GM10847 (cell line): Measurements from ENCODE around the gene WASHC4.

ENCODE experiments used
- POLR2A ChIP-seq: IDR thresholded peaks from 2 replicates; pipeline ENCODE4 v1.6.1; 2011; ENCODE audit not compliant: insufficient read length; ENCODE audit errors: extremely low read depth

The WASHC4 gene, protein sequence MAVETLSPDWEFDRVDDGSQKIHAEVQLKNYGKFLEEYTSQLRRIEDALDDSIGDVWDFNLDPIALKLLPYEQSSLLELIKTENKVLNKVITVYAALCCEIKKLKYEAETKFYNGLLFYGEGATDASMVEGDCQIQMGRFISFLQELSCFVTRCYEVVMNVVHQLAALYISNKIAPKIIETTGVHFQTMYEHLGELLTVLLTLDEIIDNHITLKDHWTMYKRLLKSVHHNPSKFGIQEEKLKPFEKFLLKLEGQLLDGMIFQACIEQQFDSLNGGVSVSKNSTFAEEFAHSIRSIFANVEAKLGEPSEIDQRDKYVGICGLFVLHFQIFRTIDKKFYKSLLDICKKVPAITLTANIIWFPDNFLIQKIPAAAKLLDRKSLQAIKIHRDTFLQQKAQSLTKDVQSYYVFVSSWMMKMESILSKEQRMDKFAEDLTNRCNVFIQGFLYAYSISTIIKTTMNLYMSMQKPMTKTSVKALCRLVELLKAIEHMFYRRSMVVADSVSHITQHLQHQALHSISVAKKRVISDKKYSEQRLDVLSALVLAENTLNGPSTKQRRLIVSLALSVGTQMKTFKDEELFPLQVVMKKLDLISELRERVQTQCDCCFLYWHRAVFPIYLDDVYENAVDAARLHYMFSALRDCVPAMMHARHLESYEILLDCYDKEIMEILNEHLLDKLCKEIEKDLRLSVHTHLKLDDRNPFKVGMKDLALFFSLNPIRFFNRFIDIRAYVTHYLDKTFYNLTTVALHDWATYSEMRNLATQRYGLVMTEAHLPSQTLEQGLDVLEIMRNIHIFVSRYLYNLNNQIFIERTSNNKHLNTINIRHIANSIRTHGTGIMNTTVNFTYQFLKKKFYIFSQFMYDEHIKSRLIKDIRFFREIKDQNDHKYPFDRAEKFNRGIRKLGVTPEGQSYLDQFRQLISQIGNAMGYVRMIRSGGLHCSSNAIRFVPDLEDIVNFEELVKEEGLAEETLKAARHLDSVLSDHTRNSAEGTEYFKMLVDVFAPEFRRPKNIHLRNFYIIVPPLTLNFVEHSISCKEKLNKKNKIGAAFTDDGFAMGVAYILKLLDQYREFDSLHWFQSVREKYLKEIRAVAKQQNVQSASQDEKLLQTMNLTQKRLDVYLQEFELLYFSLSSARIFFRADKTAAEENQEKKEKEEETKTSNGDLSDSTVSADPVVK

DNA sequence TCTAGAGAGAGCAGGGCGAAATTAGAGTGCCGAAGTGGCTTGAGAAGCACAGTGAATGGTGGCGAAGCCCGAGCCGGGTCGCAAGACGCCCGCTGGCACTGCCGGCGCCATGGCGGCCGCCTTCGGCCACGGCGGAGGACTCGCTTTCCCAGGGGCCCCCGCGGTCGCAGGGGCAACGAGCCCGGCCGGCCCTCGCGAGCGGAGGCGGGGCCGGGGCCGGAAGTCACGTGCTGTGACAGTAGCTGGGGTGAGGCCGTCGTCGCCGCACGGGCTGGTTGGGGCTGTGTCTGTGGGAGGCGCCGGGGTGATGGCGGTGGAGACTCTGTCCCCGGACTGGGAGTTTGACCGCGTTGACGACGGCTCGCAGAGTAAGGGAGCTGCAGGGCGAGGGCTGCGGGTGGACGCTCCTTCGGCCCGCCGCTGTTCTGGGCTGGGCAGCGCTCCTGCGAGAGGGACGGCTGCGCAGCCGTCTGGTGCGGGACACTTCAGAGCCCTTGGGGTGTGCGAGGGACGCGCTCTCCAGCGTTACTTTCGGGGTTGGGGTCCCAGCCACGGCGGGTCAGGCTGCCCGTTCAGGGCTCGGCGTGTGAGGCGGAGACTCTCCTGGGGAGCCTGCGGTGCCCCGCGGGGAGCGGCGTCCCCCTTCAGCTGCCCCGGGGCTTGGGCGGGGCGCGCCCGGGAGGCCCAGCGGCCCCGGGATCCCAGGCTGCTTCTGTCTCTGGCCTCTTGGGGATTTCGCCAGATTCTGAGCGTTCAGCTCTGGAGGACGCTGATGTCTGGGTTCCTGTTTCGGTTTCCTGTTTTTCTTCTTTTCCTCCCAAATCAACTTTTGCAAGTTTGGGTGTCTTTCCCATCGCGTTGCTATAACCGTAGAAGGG lies at the start of gene WASHC4:
TSS of gene WASHC4 (plus strand) at position 238 of the 878 bp plus-strand sequence. CDS start at position 308, 70 bp downstream.
- peak; percentile 98 for TF ChIP-seq POLR2A

DNA sequence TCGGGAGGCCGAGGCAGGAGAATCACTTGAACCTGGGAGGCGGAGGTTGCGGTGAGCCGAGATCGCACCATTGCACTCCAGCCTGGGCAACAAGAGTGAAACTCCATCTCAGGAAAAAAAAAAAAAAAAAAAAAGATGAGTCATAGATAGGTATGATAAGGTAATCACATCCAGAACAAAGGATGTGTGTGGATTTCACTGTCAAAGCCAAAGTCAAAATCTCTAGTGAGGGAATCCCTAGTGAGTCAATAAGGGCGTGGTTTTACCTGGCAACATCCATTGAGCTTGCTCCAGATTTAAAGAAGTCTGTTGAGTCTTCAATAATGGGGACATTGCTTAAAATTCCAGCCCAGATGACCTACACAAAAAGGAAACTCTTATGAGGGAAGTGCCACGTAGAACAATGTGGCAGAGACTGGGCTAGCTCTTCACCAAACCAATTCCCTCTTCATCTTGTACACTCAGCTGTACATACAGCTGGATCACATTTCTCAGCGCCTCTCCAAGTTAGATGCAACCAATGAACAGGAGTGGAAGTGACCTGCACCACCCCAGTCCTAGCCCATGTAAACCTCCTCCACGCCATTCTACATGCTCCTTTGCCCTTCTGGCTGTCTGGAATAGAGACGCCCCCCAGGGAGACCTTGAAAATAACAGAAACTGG lies 46.7 kb upstream of the WASHC4 start:
- TF ChIP-seq POLR2A = no peak

DNA sequence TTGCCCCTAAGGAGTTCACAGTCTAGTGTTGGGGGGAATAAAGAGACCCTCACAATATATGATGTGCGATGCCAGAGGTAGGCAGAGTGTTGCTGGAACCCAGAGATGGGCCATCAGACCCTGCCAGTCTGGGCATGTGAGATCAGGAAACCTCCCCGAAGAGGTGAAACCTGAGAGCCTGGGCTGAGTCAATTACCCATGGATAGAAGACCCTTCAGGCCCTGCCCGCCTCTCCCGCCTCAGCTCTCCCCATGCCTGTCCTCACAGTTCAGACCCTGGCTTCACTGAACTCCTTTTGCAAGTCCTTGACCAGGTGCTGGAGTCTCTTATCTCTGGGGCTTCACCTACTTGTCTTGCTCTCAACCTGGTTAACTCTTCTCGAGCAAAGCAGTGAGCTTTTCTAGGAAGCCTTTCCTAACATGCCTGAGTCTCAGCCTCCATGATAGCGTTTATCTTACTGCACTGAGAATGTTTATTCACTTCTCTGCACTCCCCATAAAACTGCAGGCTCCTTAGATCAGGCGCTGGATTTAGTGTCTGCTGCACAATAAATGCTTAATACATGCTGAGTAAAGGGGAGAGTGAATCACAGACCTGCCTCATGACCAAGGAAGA lies 42.9 kb upstream of the WASHC4 start:
- no peak for TF ChIP-seq POLR2A

DNA sequence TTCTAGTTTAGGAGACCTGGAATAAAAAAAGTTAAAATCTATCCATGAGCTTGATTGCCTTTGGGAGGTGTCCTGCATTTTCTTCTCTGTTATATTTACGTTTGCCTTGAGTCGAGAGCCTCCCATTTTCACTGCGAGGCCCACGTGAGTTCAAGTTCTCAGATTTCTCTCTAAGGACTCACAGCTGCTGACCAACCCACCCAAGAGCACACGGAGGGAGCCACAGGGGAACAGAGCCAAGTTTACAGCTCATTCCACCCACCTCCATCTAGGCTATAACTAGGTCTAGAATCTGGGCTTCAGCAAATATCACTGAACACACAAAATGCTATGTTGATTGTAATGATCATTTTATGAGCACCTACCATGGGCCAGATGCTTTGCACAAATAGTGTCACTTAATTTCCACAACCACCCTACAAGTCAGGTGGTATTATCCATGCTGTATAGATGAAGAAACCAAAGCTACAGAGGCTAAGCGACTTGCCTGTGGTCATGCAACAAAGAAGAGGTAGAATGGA lies 40.0 kb upstream of the WASHC4 start:
- no peak for TF ChIP-seq POLR2A

DNA sequence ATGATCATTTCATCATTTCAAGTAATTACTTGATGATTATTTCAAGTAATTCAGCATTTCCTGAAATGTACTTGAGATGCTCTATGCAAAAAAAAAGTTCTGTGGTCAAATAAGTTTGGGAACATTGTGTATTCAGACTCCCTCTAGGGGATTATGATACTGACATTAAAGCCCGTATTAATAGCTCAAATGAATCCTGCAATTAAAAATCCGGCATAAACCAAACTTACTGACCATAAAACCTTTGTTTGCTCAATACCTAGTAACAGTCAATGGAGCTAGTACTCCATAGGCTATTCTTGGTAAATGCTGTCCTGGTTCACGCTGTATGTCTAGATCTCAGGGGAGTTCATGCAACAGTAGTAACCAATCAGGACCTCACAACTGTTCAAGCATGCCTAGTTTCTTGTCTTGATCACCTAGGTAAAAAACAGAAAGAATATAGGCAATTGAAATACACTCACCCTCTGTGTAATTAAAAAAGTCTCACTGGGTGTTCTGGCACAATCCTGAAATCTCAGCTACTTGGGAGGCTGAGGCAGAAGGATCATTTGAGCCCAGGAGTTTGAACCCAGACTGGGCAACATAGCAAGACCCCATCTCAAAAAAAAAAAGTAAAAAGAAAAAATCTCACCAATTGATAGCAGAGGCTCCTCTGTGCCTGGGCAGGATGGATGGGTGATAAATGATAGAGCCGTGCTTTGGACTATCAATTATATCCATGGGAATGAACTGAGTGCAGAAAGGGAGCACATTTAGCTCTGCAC lies 37.4 kb upstream of the WASHC4 start:
- no peak for TF ChIP-seq POLR2A

DNA sequence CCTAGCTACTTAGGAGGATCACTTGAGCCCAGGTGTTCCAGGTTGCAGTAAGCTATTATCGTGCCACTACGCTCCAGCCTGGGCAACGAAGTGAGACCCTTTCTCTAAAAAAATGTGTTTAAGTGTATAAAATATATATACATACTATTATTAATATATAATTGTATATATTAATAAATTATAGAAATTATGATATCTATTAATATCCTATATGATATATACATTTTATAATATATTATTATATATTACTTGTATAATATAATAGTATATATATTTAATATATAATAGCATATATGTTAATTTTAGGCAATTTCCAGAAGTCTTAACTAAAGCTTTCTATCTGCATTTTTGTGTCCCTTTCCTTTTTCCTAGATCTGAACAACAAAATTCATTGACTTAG lies 35.5 kb upstream of the WASHC4 start:
- TF ChIP-seq POLR2A = no peak

DNA sequence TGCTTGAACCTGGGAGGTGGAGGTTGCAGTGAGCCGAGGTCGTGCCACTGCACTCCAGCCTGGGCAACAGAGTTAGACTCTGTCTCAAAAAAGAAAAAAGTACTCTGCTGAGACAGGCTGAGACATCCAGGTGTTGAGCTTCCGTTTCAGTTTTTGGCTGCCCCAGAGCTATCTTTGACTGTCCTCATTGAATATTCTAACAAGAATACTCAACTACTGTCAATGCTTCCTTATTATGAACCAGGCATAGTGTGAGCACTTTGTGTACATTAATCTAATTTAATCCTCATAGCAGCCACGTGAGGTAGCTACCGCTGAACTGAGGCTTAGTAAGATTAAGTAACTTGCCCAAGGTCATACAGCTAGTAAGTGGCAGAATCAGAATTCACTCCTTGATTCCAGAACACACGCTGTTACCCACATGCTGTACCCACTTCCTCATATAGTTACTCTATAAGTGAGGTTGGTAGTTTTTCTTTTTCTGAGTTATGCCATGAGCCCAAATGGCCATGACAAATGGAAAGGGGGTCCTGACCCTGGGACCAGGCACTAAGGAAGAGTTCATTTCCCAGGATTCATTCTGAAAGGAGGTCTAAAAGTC lies 34.5 kb upstream of the WASHC4 start:
- no peak for TF ChIP-seq POLR2A

DNA sequence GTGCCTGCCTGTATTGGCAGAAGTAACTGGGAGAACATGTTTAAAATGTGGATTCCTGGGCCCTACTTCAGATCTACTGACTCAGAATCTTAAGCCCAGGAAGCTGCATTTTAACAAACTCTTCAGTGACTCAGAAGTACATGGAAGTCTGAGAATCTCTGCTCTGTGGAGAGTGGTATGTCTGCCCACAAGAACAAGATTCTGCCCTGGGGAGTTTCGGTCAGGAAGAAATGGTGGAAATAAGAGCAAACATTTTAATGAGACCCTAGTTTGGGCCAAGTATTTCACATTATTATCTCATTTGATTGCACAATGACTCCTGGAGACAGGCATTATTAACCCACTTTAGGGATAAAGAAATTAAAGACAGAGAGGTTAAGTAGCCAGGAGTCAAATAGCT lies 31.4 kb upstream of the WASHC4 start:
- TF ChIP-seq POLR2A = no peak

DNA sequence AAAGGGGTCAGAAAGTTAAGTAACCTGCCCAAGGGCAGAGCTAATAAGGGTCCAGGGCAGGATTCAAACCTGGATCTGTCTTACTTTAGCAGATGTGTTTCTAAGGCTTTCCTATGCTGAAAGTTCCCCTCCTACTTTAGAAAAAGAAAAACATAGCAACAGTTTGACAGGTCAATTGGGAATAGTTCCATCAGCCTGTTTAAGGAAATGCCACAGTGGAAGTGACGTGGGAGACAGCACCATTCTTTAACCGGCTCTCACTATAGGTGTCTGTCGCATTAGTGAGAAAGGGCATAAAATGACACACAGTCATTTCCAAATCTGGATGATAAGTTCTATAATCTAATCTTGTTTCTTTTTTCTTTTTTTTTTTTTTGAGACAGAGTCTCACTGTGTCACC lies 30.6 kb upstream of the WASHC4 start:
- no peak for TF ChIP-seq POLR2A

DNA sequence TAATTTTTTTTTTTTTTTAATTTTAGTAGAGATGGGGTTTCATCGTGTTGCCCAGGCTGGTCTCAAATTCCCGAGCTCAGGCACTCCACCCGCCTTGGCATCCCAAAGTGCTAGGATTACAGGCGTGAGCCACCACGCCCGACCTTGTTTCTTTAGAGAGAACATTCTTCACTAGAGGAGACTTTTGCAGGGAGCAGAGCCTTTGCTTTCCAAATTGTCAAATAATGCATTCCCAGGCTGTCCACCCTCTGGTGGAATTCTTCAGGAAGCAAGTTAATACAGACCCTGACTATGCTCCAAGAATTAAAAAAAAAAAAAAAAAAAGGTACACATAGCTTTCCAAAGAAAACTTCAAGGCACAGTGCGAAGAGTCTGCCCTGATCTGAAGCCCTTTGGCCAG lies 30.1 kb upstream of the WASHC4 start:
- TF ChIP-seq POLR2A = no peak

DNA sequence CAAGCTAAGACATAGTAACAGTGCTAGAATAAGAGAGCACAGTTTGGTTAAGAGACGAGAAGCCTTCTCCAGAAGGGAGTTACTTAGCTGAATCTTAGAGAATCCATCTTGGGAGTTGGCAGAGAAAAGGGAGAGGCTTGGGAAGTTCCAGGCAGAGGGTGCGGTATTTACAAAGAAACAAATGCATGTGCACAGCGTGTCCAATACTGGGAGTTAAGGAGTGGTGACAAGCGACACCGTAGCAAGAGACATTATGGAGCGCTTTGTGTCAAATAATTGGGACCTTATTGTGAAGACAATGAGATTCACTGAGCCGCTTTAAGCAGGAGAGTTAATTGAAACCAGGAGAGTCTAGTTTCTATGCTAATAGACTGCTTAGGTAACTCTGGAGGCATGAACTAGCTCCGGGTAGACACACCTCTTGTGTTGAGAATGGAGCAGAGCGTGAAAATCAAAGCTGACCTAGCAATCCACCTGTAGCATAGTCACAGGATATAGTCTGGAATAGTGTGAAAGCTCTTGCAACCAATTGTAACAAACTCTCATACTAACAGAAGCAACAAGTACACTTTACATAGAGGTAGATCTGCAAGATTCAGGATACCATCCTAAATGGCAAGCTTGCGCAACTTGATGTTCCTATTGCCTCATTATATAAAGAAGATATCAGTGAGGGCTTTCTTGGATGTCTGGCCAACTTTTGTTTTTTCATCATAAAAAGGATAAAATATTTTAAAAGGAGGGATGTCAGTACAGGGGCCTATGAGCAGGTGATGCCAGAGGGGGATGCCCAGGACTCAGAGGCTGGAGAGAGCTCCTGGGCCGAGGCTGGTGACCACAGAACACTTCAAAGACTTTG lies 28.6 kb upstream of the WASHC4 start:
- TF ChIP-seq POLR2A = no peak
